Measurements from ENCODE around the gene MAD2L1BP. TPM values are rescaled to one million over a fixed set of nuclear protein-coding genes. Genes with fewer than 3 reads are reported as not detected.

The MAD2L1BP gene
- total RNA-seq, 1 experiment from 2014 or later, result 46.3 TPM

DNA sequence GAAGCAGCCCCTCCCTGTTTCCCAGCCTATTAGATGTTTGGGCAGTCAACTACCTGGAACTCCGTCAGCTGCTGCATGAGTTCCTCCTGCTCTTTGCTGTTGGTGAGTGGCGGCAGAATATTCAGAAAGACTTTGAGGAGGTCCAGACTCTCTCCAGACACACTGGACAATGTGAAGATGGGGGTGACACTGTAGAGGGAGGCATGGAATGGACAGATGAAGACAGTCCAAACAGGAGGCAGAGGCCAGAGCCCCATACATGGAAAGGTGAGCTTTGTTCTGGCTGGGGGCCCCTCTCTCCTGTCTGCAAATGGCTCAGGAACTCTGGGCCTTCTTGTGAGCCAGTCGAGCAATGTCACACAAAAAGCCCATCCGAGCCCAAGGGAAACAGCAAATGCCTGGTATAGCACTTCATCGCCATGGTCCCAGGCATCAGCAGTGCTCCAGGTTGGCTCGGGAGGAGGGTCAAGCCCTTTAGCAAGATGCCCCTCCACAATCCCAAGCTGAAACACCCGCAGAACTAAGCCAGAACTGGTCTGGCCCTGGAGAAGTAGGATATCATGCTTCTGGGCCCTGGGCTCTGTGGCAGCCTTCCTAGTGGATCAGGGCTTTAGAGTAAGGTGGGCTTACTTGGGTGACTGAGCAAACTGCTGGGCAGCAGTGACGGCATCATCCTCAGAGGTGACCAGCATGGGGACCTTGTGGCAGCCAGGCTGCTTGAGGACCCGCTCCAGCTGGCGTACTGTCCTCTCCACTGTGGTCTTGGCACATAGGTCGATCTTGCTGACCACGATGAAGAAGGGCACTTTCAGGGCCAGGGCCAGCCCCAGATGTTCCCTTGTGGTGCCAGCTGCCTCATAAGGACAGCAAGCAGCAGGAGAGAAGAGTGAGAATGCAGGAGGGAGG lies 11.5 kb upstream of the MAD2L1BP start:
- H2BK15ac ChIP-seq (ENCODE audit: low read depth, low read length), result no peak overlapping the region
- Mint-ChIP-seq H3K36me3 (ENCODE audit: insufficient read depth in 1 of 3, low read depth in 3 of 3) (peaks cover 51 to 85% (median 79%) of the 10 kb centered on the region in 3 experiments; a peak in 6 of 7 replicates), H3K9me3 (no peaks in the 10 kb centered on the region), H3K4me3 (no peak overlapping the region), H3K27ac (no peak overlapping the region), H3K4me1 (peaks cover 10 to 13% of the 10 kb centered on the region in 2 experiments), H3K27me3 (ENCODE audit: low read depth) (no peaks in the 10 kb centered on the region)
- H4K91ac ChIP-seq (ENCODE audit: insufficient read length, low read depth, low read length), result no peak overlapping the region
- no peak overlapping the region for H3K14ac ChIP-seq (ENCODE audit: insufficient read depth, low read length)
- H3K18ac ChIP-seq (ENCODE audit: insufficient read length, low read depth, low read length), result no peak overlapping the region
- H3K4ac ChIP-seq (ENCODE audit: low read depth, low read length), result no peak overlapping the region
- H2BK20ac ChIP-seq (ENCODE audit: low read depth, low read length, poor library complexity, severe bottlenecking), result no peak overlapping the region
- H3T11ph ChIP-seq (ENCODE audit: low read length), result no peak overlapping the region
- H2BK120ac ChIP-seq (ENCODE audit: low read depth, low read length, poor library complexity, severe bottlenecking), result no peak overlapping the region
- no peak overlapping the region for H3K4me2 ChIP-seq (ENCODE audit: insufficient read depth, insufficient read length, low read length)
- no peak overlapping the region for H3K9ac ChIP-seq (ENCODE audit: extremely low read depth, insufficient read length, low read length)
- no peak overlapping the region for H2AK5ac ChIP-seq (ENCODE audit: insufficient read length, low read length)
- no peak overlapping the region for H4K8ac ChIP-seq (replicated peaks; ENCODE audit: insufficient read length, low read depth, low read length)
- no peaks in the 10 kb centered on the region for H3K9me3 ChIP-seq (ENCODE audit: control insufficient read depth, low read depth, low read length)
- H3K23me2 ChIP-seq (ENCODE audit: insufficient read length, low read depth, low read length, poor library complexity, severe bottlenecking), result peaks cover 4% of the 10 kb centered on the region
- no peaks in the 10 kb centered on the region for H3K79me2 ChIP-seq (ENCODE audit: insufficient read depth, low read length)
- no peak overlapping the region for H3K27ac ChIP-seq (ENCODE audit: insufficient read length, low read depth, low read length)
- H2BK5ac ChIP-seq (ENCODE audit: insufficient read length, low read length), result no peak overlapping the region
- no peak overlapping the region for H4K5ac ChIP-seq (ENCODE audit: insufficient read length, low read depth, low read length)
- no peak overlapping the region for H2AFZ ChIP-seq (ENCODE audit: low read length)
- no peak overlapping the region for H3K56ac ChIP-seq (ENCODE audit: insufficient read length, low read depth, low read length)
- DNase-seq, result no peak
- no CpG with 5 or more reads among the region's 12 CpGs for WGBS (ENCODE audit: extremely low coverage, insufficient read length, low lambda C conversion rate)
- no peaks in the 10 kb centered on the region for H3K4me1 ChIP-seq (ENCODE audit: insufficient read depth, low read length)
- no peak overlapping the region for H2BK12ac ChIP-seq (ENCODE audit: insufficient read length, low read depth, low read length)
- TF ChIP-seq, protein P1, sequence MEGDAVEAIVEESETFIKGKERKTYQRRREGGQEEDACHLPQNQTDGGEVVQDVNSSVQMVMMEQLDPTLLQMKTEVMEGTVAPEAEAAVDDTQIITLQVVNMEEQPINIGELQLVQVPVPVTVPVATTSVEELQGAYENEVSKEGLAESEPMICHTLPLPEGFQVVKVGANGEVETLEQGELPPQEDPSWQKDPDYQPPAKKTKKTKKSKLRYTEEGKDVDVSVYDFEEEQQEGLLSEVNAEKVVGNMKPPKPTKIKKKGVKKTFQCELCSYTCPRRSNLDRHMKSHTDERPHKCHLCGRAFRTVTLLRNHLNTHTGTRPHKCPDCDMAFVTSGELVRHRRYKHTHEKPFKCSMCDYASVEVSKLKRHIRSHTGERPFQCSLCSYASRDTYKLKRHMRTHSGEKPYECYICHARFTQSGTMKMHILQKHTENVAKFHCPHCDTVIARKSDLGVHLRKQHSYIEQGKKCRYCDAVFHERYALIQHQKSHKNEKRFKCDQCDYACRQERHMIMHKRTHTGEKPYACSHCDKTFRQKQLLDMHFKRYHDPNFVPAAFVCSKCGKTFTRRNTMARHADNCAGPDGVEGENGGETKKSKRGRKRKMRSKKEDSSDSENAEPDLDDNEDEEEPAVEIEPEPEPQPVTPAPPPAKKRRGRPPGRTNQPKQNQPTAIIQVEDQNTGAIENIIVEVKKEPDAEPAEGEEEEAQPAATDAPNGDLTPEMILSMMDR (conservative IDR thresholded peaks at IDR 0.05), result no peak
- H3K79me1 ChIP-seq (ENCODE audit: insufficient read depth, low read depth, low read length, poor library complexity, severe bottlenecking), result peaks cover 6% of the 10 kb centered on the region
- H3K27me3 ChIP-seq (ENCODE audit: insufficient read depth, low read length), result no peaks in the 10 kb centered on the region
- H3K23ac ChIP-seq (ENCODE audit: insufficient read length, low read depth, low read length), result no peak overlapping the region
- no peaks in the 10 kb centered on the region for H4K20me1 ChIP-seq (ENCODE audit: control insufficient read depth, insufficient read depth, insufficient read length)
